Measurements from ENCODE around the gene FMNL1.

Gene FMNL1

GRCh38 chr17:45284176-45285140 is 62.8 kb downstream of the FMNL1 start:
- DNase-seq = peak; percentile 42 to 46

- DNase-seq = no peak
Measured at GRCh38 chr17:45286286-45286685, 64.6 kb downstream of the FMNL1 start.

- no peak for DNase-seq
Measured at GRCh38 chr17:45287526-45288500, 66.1 kb downstream of the FMNL1 start.

- no peak for DNase-seq
Measured at GRCh38 chr17:45288825-45289224, 67.1 kb downstream of the FMNL1 start.

DNA sequence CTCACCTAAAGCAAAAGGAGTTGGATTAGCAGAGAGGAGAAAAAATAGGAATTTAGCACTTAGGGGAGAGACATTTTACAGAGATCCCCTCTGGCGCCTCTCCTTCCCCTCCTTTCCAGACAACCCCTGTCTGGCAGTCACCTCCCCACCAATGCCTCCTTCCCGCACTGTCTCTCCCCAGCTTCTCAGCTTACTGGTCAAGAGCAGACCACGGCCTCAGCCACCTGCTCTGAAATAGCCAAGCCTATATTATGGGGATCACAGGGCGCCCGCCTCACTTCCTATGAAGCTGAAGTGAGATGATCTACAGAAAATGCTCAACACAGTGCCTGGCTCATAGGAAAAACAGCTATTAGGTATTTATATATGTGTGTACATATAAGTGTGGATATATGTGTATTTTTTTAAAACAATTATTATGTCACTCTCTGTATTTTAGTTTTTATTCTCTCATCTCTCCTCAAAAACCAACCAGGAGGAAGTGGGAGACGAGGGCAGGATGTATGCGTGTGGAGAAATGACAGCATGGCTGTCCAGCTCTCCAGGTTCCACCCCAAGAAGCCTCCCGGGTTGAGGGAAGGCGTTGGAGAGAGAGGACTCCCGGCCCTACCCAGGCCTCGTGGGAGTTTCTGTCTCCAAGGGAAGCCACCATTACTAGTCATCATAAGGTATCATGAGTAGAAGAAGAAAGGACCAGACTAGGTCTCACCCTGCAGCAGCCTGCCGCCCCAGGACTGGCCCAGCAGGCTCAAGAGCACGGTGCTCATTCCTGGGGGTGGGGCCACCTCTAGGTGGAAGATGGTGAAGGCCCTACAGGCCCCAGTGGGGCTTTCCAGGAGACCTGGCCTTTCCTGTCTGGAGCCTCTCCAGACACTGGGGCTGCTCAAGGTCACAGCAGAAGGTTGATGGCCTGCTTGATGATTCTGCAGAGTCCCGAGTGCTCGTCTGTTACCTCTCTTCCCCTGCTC is 67.9 kb downstream of the FMNL1 start:
- no peak for DNase-seq

- DNase-seq = no peak
Measured at GRCh38 chr17:45290269-45290765, 68.6 kb downstream of the FMNL1 start.

DNA sequence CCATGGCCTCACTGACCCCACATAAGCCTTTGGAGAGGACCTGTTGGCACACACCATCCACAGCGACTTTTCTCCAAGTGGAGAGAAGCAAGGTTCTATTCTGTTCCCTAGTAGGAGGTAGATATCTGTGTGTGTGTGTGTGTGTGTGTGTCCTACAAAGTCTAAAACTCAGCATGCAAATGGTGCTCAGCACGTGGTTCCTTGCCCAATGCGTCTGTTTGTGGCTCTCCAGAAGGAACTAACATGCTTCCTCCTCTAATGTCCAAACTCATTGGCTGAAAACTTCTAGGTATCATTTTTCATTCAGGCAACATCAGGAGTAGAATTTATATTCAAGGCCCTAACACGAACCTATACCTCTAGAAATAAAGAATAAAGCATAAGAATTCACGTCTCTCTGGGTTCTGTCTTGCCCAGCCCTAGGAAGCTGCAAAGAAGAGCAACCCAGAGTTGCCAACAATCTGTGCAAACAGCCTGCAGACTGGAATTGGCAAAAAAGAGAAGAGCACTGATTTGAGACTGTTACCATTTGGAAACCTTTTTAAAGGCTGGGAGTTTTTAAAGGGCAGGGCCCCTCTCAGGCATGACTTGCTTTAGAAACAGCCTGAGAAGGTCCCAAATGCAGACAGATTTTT is 69.6 kb downstream of the FMNL1 start:
- peak in 1 of 2 donors; percentile 46 for DNase-seq

DNA sequence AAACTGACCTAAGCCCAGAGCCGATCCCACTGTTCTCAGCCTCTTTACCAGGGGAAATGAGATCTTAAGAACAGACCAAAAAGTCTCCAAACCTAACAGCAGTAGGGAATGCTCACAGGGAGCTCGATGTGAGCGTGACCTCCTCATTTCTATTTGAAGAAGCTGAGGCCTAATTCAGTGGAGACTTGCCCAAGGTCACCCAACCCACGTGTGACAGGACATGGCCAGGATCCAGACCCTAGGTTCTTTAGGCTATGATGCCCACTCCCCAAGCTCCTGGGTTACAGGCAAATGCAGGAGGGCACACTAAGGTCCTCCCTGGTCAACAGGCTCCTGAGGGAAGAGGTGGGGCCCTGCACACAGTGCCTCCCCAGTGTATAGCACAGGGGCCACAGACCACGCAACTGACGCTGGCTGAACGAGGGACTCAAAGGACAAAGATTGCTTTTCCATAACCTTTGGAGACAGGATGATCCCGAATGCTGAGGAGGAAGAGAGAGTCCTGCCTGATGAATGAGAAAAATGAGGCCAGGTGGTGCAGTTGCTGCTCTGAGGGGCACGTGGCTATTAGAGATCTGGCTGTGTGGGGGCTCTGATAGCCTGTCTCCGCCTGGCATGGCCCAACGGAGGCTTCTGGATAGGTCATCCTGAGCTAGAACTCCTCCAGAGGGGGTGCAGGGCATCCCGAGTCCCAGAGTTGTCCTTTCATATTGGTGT is 71.2 kb downstream of the FMNL1 start:
- no peak for DNase-seq

GRCh38 chr17:45293413-45294211 is 71.9 kb downstream of the FMNL1 start:
- peak in 1 of 2 donors; percentile 70 for DNase-seq

DNA sequence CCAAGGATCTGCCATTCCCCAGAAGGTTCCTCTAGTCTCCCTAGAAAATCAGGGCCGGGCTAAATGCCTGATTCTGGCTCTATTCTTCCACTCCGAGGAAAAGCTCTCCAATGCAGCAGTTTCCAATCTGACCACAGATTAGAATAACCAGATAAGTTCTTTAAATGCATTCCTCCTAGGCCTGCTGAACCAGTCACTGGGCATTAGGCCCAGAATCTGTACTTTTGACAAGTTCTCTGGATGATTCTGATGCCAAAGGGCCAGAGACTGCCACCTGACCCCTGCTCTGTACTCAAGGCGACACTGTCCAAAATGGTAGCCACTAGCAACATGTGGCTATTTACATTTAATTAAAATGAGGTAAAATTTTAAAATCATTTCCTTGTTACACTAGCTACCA is 72.8 kb downstream of the FMNL1 start:
- no peak for DNase-seq

DNA sequence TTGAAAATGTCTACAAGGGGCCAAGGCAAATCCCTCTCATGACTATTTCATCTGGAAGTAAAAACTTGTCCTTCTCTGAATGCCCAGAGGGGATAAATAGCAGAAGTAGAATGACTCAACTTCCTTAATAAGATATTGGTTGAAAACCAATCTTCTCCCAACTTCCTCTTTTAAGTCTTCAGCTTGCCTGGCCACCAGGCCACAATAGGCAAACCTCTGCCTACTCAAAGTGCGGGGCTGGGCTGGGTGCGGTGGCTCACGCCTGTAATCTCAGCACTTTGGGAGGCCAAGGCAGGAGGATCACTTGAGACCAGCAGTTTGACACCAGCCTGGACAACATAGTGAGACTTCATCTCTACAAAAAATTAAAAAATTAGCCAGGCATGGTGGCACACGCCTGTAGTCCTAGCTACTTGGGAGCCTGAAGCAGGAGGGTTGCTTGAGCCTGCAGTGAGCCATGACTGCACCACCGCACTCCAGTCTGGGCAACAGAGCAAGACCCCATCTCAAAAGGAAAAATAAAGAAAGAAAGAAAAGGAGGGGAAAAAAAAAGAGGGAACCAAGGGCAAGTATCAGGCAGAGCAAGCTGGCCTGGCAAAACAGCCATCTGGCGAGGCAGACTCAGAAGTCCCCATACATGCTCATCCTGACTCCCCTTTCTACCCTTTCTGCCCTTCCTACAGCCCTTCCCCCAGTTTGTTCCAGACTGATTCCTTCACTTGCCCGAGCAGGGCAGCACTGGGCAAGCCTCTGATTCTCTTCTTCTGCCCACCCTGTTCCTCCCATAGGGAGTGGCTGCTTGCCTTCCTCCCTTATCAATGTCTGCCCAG is 74.5 kb downstream of the FMNL1 start:
- DNase-seq = peak in 1 of 2 donors; percentile 70

- no peak for DNase-seq
Measured at GRCh38 chr17:45296833-45297124, 75.1 kb downstream of the FMNL1 start.
